ENCODE data around the gene HLA-DPA1. TPM values are rescaled to one million over a fixed set of nuclear protein-coding genes. Genes with fewer than 3 reads are reported as not detected.

HLA-DPA1 gene
- total RNA-seq, 1 experiment from 2014 or later, result 0.69 TPM

- H3K4me3 ChIP-seq (ENCODE audit: low read depth in 2 of 2, low read length in 2 of 2), result no peak overlapping the region
- H3K4me1 ChIP-seq (ENCODE audit: control insufficient read depth, insufficient read depth, low read length), result no peaks in the 10 kb centered on the region
- POLR2A ChIA-PET, result no interaction called here
- in situ Hi-C loops (cut with HindIII; ENCODE audit: low pct_unique_long_range_greater_than_20kb, low sequenced_read_pairs), result no loop called here
- intact Hi-C loops (cut with micrococcal nuclease; ENCODE audit: unreplicated experiment), result no loop called here
- no TSS peak for BruUV-seq (replicated peaks)
- no peak for ATAC-seq
- no peaks in the 10 kb centered on the region for H3K36me3 ChIP-seq (ENCODE audit: control insufficient read depth, insufficient read depth, low read length)
- no peak for TF ChIP-seq CTCF (IDR thresholded peaks at IDR 0.05)
- TF ChIP-seq SIN3A (IDR thresholded peaks at IDR 0.05; ENCODE audit: borderline replicate concordance, insufficient read depth, low read depth, low read length), result no peak
- TF ChIP-seq REST (IDR thresholded peaks at IDR 0.05; ENCODE audit: insufficient read depth in 1 of 2, low read depth in 2 of 2, low read length in 1 of 2), result no peak
- no peak for TF ChIP-seq POLR2AphosphoS5 (IDR thresholded peaks at IDR 0.05; ENCODE audit: low read depth, low read length)
- TF ChIP-seq TCF7L2 (IDR thresholded peaks at IDR 0.05; ENCODE audit: low read depth, low read length), result no peak
- peaks cover 9% of the 10 kb centered on the region for H3K27me3 ChIP-seq (ENCODE audit: control insufficient read depth, insufficient read depth, low read length)
- CTCF ChIA-PET, result no interaction called here
- no peaks in the 10 kb centered on the region for H3K9me3 ChIP-seq (ENCODE audit: control insufficient read depth, insufficient read depth, low read depth, low read length)
- H3K27ac ChIP-seq (ENCODE audit: low read length), result no peak overlapping the region
- no peak for DNase-seq (ENCODE audit: low read depth, low spot score)
Measured at GRCh38 chr6:33078442-33078841, 5.0 kb upstream of the HLA-DPA1 start.

GRCh38 chr6:33077908-33078307 is 4.5 kb upstream of the HLA-DPA1 start:
- no TSS peak for BruUV-seq (replicated peaks)
- Histone ChIP-seq H3K9me3 (ENCODE audit: control insufficient read depth, insufficient read depth, low read depth, low read length) (no peaks in the 10 kb centered on the region), H3K27ac (ENCODE audit: low read length) (no peak overlapping the region), H3K4me3 (ENCODE audit: low read depth in 2 of 2, low read length in 2 of 2) (no peak overlapping the region), H3K36me3 (ENCODE audit: control insufficient read depth, insufficient read depth, low read length) (no peaks in the 10 kb centered on the region), H3K4me1 (ENCODE audit: control insufficient read depth, insufficient read depth, low read length) (no peaks in the 10 kb centered on the region), H3K27me3 (ENCODE audit: control insufficient read depth, insufficient read depth, low read length) (peaks cover 9% of the 10 kb centered on the region)
- in situ Hi-C loops (cut with HindIII; ENCODE audit: low pct_unique_long_range_greater_than_20kb, low sequenced_read_pairs) (no loop called here), intact Hi-C loops (cut with micrococcal nuclease; ENCODE audit: unreplicated experiment) (no loop called here)
- ChIA-PET CTCF (no interaction called here), POLR2A (no interaction called here)
- TF ChIP-seq SIN3A (IDR thresholded peaks at IDR 0.05; ENCODE audit: borderline replicate concordance, insufficient read depth, low read depth, low read length) (no peak), TCF7L2 (IDR thresholded peaks at IDR 0.05; ENCODE audit: low read depth, low read length) (no peak), POLR2AphosphoS5 (IDR thresholded peaks at IDR 0.05; ENCODE audit: low read depth, low read length) (no peak), CTCF (IDR thresholded peaks at IDR 0.05) (no peak), REST (IDR thresholded peaks at IDR 0.05; ENCODE audit: insufficient read depth in 1 of 2, low read depth in 2 of 2, low read length in 1 of 2) (no peak)
- no peak for DNase-seq (ENCODE audit: low read depth, low spot score)
- no peak for ATAC-seq
